ACC112 (cell line): ENCODE results near the gene MEGF8.

Experiments
- H2AFZ ChIP-seq: fragments of 200-600 bp; sonication (generic); one replicate; pipeline ENCODE4 v1.6.0; 2017; ENCODE audit warnings: antibody characterized with exemption, low read length; ENCODE audit not compliant: unreplicated experiment
- H3K27ac ChIP-seq: fragments of 200-600 bp; sonication (generic); 2 replicates; pipeline ENCODE4 v1.5.1; 2014; ENCODE audit warnings: low read depth, mild to moderate bottlenecking, antibody characterized with exemption, low read length, moderate library complexity
- H3K27me3 ChIP-seq: fragments of 200-600 bp; sonication (generic); 2 replicates; pipeline ENCODE4 v1.6.1; 2014; ENCODE audit warnings: mild to moderate bottlenecking, antibody characterized with exemption, low read length, moderate library complexity, mixed read lengths; ENCODE audit not compliant: insufficient read depth
- H3K36me3 ChIP-seq: fragments of 200-600 bp; sonication (generic); 2 replicates; pipeline ENCODE4 v1.6.1; 2016; ENCODE audit warnings: mild to moderate bottlenecking, antibody characterized with exemption, low read length, moderate library complexity, mixed read lengths; ENCODE audit not compliant: insufficient read depth
- H3K4me1 ChIP-seq: fragments of 200-600 bp; sonication (generic); one replicate; pipeline ENCODE4 v1.6.1; 2016; ENCODE audit warnings: low read length, mixed read lengths; ENCODE audit not compliant: insufficient read depth, unreplicated experiment, control insufficient read depth
- H3K4me3 ChIP-seq: fragments of 200-600 bp; sonication (generic); 2 replicates; pipeline ENCODE4 v1.5.1; 2014; ENCODE audit warnings: mild to moderate bottlenecking, low read depth, low read length
- H3K79me2 ChIP-seq: fragments of 200-600 bp; sonication (generic); one replicate; pipeline ENCODE4 v1.6.0; 2016; ENCODE audit warnings: low read length; ENCODE audit not compliant: control insufficient read depth, unreplicated experiment, insufficient read depth

The MEGF8 gene

DNA sequence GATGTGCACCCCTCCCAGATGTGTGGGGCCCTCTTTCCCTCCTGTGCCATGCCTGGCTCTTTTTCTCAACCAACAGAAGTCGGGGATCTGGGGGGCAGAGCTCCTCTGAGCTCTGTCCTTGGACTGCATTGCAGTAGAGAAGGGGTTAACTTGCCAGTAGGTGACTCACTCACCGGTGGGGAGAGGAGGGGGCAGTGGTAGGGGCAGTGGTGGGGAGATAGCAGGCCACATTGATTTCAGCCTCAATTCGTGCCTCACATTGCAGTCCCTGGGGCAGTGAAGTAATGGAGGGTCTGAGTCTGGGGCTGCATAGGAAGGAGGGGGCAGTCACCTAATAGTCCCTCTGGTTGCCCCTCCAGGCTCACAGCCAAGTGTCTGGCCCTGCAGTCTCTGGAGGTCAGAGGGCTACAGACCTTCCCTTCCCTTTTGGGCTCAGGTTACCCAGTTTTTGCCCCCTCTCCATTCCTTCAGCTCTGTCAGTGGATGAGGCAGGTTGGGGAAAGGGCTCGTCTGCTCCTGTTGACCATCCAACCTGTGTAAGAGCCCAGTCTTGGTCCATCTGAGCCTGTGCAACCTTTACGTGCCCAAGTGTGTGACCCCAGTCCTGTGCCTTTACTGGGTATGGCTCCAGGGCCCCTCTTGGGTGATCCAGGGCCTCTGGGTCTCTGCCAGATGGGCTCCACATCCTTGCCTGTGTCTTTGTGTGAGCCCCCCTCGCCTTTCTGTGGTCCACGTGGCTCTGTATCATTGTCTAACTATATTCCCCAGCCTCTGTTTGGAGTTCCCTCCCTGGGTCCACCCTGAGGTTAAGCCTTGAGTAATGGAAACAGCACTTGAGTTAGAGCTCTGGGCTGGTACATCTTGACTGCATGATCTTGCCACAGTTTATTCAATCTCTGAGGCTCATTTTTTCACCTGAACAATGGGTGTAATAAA lies 43.3 kb upstream of the MEGF8 start:
- no peaks in the 10 kb centered on the region for H3K27me3 ChIP-seq
- no peak overlapping the region for H2AFZ ChIP-seq
- peak overlapping the region; percentile 74 for H3K27ac ChIP-seq
- H3K79me2 ChIP-seq = peaks cover 17% of the 10 kb centered on the region
- peak overlapping the region; percentile 93 for H3K4me3 ChIP-seq
- H3K36me3 ChIP-seq = 0 out of 2 replicates have a peak, but pooled peaks cover 2% of the 10 kb centered on the region
- peaks cover 45% of the 10 kb centered on the region for H3K4me1 ChIP-seq

DNA sequence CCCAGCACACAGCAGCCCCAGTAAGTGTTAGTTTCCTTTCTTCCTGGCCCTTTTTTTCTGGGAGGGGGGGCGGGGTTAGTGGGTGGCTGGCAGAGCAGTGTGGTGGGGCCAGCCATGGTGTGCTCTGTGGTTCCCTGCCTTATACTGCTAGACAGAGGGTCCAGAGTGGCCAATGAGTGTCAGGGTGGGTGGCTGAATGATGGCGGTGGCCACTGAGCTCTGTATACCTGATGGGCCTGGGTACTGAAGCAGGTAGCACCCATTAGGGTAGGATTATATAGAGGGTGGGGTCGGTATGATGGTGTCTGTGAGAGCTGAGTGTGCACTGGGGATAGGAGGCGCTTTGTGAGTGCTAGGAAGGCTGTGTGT lies 42.6 kb upstream of the MEGF8 start:
- Histone ChIP-seq H3K27ac (peak overlapping the region; percentile 74), H3K4me3 (peak overlapping the region; percentile 93; the same call in 1 of the 2 replicates), H3K4me1 (peaks cover 45% of the 10 kb centered on the region), H2AFZ (no peak overlapping the region), H3K36me3 (0 out of 2 replicates have a peak, but pooled peaks cover 5% of the 10 kb centered on the region), H3K79me2 (peaks cover 17% of the 10 kb centered on the region), H3K27me3 (no peaks in the 10 kb centered on the region)

DNA sequence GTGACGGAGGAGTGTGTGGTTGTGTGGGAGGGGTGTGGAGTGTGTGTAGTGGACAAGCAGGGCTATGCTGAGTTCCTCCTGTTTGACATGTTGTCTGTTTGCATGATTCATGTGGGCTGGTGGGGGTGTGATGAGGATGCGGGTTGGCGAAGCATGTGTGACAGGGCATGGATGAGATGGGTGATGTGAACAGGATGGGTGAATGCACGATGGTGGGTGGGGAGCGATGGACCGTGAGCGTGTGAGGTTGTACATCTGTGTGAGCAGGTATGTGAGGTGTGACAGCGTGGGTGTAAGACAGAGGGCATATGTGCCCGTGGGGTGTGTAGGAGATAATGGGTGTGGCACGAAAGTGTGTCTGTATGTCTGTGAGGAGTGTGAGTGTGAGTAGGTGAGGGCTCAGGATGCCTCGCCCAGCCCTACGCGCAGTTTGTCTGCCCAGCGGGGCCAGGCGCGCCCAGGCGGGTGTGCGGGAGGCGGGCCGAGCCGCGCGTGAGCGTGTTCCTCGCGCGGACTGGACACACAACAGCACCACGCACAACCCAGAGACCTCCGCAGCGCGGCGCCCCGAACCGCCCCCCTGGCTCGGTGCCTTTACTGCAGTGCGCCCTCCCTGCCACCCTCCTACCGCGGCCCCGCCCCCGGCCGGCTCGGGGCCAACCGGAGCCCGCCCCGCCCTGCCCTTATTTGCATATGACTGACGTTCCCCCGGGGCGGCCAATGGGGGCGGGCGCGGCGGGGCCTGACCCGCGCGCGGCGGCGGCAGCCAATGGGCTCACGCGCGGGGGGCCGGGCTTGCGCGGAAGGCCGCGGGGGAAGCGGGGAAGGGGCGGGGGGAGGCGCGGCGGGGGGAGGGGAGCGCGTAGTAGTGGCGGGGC lies 42.0 kb upstream of the MEGF8 start:
- Histone ChIP-seq H3K27me3 (no peaks in the 10 kb centered on the region), H2AFZ (no peak overlapping the region), H3K36me3 (0 out of 2 replicates have a peak, but pooled peaks cover 5% of the 10 kb centered on the region), H3K4me3 (peak overlapping the region; percentile 73), H3K4me1 (peaks cover 45% of the 10 kb centered on the region), H3K27ac (peak overlapping the region; percentile 74), H3K79me2 (peaks cover 15% of the 10 kb centered on the region)

DNA sequence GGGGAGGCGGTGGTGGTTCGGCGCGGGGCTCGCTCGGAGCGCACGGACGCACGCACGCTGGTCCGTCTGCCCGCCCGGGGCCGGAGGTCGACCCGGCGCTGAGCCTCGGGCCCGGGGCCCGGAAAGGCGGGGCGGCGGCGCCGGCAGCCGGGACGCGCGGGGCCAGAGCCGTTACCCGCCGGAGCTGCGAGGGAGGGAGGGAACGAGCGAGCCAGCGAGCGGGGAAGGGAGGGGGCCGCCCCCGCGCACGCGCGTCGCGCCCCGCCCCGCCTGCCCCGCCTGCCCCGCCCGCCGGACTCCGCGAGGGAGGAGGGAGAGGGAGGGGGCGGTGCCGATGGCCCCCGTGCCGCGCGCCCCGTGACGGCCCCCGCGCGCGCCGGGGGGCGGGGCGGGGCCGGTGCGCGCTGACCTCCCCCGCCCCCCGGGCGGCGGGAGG lies 41.4 kb upstream of the MEGF8 start:
- Histone ChIP-seq H3K27ac (peak overlapping the region; percentile 51; the same call in 1 of the 2 replicates), H2AFZ (no peak overlapping the region), H3K4me3 (peak overlapping the region; percentile 57; the same call in 1 of the 2 replicates), H3K79me2 (peaks cover 13% of the 10 kb centered on the region), H3K27me3 (no peaks in the 10 kb centered on the region), H3K36me3 (0 out of 2 replicates have a peak, but pooled peaks cover 5% of the 10 kb centered on the region), H3K4me1 (peaks cover 45% of the 10 kb centered on the region)

DNA sequence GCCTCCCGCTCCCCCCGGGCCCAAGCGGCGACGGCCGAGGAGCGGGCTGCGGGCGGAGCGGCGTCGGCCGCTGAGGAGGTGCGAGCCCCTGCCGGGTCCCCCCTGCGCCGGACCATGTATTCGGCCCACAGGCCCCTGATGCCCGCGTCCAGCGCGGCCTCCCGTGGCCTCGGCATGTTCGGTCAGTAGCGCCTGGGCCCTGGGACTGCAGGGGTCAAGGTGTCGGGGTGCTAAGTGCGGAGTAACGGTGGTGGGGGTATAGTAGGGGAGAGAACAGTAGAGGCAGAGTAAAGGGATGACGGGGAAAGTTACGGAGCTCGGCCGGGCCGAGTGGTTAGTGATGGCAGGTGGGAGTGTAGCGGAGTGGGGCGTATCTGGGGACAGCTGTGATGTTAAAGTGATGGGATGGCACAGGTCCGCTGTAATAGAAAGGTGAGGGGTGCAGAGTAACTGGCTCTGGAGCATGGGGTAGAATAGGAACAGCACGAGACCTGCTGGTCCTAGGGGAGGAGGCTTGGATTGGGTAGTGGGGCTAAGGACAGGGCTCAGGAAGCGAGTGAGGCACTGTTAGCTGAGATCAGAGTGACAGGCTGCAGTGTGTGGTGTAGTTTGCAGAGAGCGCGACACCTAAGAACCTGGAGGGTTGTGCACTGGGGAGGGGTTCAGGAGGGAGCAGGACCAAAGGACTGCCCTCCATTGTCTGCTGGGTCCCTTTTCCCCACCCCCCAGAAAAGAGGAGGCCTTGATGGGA lies 40.7 kb upstream of the MEGF8 start:
- H3K79me2 ChIP-seq = peaks cover 13% of the 10 kb centered on the region
- H3K27ac ChIP-seq = no peak overlapping the region
- H3K4me3 ChIP-seq = peak overlapping the region; percentile 92
- H3K27me3 ChIP-seq = no peaks in the 10 kb centered on the region
- peaks cover 40% of the 10 kb centered on the region for H3K4me1 ChIP-seq
- no peak overlapping the region for H2AFZ ChIP-seq
- H3K36me3 ChIP-seq = 0 out of 2 replicates have a peak, but pooled peaks cover 5% of the 10 kb centered on the region

DNA sequence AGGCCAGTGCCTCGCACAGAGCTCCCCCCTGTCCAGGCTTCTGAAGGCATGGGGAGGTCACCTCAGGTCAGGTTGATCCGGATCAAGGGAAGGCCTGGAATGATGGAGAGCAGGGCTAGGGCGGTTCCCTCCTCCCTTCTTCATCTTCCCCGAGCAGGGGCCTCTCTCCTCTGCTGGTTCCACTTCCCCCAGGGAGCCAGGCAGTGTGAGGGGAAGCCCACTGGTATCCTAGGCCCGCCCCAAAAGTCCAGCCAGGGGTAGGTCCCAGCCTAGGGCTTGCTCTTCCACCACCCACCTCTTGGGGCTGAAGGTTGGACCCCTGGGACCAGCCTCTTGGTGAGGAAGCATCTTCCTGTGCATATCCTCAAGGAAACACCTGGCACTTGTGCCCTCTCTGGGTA lies 39.9 kb upstream of the MEGF8 start:
- Histone ChIP-seq H3K36me3 (0 out of 2 replicates have a peak, but pooled peaks cover 5% of the 10 kb centered on the region), H3K4me3 (peak overlapping the region; percentile 92), H3K27me3 (no peaks in the 10 kb centered on the region), H3K79me2 (peaks cover 13% of the 10 kb centered on the region), H3K27ac (no peak overlapping the region), H2AFZ (no peak overlapping the region), H3K4me1 (peaks cover 40% of the 10 kb centered on the region)

DNA sequence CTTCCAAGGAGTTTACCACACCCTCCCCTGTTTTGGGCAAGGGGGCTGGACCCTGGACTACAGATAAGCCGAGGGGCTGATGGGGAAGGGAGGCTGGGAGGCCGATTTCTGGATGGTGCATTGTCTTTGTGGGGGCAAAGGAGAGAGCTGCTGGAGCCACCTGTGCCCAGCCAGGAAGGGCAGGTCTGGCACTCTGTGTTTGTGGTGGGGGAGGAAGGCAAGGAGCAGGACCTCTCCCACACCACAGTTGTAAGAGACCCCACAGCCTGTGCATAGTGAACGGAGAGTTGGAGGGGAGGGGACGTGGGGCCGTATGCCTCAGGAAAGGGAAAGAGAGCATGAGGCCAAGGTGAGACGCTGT lies 39.5 kb upstream of the MEGF8 start:
- Histone ChIP-seq H3K36me3 (0 out of 2 replicates have a peak, but pooled peaks cover 5% of the 10 kb centered on the region), H3K4me1 (peaks cover 40% of the 10 kb centered on the region), H3K27me3 (no peaks in the 10 kb centered on the region), H2AFZ (no peak overlapping the region), H3K79me2 (peaks cover 13% of the 10 kb centered on the region), H3K27ac (no peak overlapping the region), H3K4me3 (peak overlapping the region; percentile 92)

- H3K27me3 ChIP-seq = no peaks in the 10 kb centered on the region
- 0 out of 2 replicates have a peak, but pooled peaks cover 5% of the 10 kb centered on the region for H3K36me3 ChIP-seq
- no peak overlapping the region for H3K27ac ChIP-seq
- peak overlapping the region; percentile 92; the same call in 1 of the 2 replicates for H3K4me3 ChIP-seq
- no peak overlapping the region for H2AFZ ChIP-seq
- peaks cover 36% of the 10 kb centered on the region for H3K4me1 ChIP-seq
- peaks cover 10% of the 10 kb centered on the region for H3K79me2 ChIP-seq
These were observed 39.0 kb upstream of the MEGF8 start for GRCh38 chr19:42286349-42287016.

DNA sequence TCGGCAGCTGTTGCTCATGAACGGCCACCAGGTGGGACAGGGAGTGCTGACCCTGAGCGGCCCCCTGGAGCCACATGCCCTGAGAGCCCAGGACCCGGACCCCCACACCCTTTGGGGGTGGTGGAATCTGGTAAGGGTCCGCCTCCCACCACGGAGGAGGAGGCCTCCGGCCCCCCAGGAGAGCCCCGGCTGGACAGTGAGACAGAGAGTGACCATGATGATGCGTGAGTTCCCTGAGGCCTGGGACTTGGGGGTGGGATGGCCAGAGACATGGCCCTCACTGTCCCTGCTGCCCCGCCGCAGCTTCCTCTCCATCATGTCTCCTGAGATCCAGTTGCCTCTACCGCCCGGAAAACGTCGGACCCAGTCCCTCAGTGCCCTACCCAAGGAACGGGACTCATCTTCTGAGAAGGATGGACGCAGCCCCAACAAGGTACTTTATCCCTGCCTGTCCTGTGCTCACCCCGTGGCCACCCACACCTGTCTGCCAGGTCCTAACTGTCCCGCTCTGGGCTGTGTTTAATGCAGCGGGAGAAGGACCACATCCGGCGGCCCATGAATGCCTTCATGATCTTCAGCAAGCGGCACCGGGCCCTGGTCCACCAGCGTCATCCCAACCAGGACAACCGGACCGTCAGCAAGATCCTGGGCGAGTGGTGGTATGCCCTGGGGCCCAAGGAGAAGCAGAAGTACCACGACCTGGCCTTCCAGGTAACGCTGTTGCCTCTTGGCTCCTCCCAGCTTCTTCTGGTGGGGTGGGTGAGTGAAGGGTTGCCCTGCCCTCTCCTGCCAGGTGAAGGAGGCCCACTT lies 38.2 kb upstream of the MEGF8 start:
- H3K27ac ChIP-seq = no peak overlapping the region

More for the DNA sequence above, 38.2 kb upstream of the MEGF8 start:
- Histone ChIP-seq H3K4me3 (no peak overlapping the region), H3K79me2 (peaks cover 10% of the 10 kb centered on the region), H3K27me3 (no peaks in the 10 kb centered on the region), H3K36me3 (0 out of 2 replicates have a peak, but pooled peaks cover 5% of the 10 kb centered on the region), H3K4me1 (peaks cover 29% of the 10 kb centered on the region), H2AFZ (no peak overlapping the region)
